Liver (tissue), 9 donors: ENCODE data around the gene PDCL2. TPM values are rescaled to one million over a fixed set of nuclear protein-coding genes. Genes with fewer than 3 reads are reported as not detected.
A peak's percentile ranks its signal among the peaks of the same experiment; 100 is the strongest.

Experiments
- DNase-seq: peaks from one replicate; pipeline ENCODE4 v3.0.0-alpha.2; 2017; ENCODE audit warnings: low spot score
- H3K27ac ChIP-seq, 2 donors: one replicate each; pipeline ENCODE4 v1.7.0; 2013; ENCODE audit warnings: inconsistent platforms in 2 of 2, low read length in 2 of 2, control low read depth in 1 of 2, low read depth in 1 of 2, mild to moderate bottlenecking in 1 of 2
- H3K27me3 ChIP-seq, 4 donors: one replicate each; pipeline versions ENCODE4 v1.6.1 to v1.7.0; 2013; ENCODE audit warnings: low read length in 3 of 4, inconsistent platforms in 1 of 4, mild to moderate bottlenecking in 1 of 4, moderate library complexity in 1 of 4; ENCODE audit not compliant: control insufficient read depth in 4 of 4, insufficient read depth in 4 of 4
- H3K36me3 ChIP-seq, 4 donors: one replicate each; pipeline versions ENCODE4 v1.6.1 to v1.7.0; 2013; ENCODE audit warnings: low read length in 3 of 4, mild to moderate bottlenecking in 3 of 4, low read depth in 1 of 4, moderate library complexity in 1 of 4; ENCODE audit not compliant: control insufficient read depth in 4 of 4, insufficient read depth in 3 of 4
- H3K4me1 ChIP-seq, 4 donors: one replicate each; pipeline versions ENCODE4 v1.6.1 to v1.7.0; 2013; ENCODE audit warnings: low read length in 3 of 4, mild to moderate bottlenecking in 3 of 4, moderate library complexity in 1 of 4; ENCODE audit not compliant: control insufficient read depth in 4 of 4, insufficient read depth in 4 of 4
- H3K4me3 ChIP-seq, 3 donors: one replicate each; pipeline versions ENCODE4 v1.6.1 to v1.7.0; 2013; ENCODE audit warnings: low read length in 3 of 3, control low read depth in 1 of 3, low read depth in 1 of 3, mild to moderate bottlenecking in 1 of 3
- H3K9ac ChIP-seq, 2 donors: one replicate each; pipeline ENCODE4 v1.7.0; 2013; ENCODE audit warnings: low read length in 2 of 2, mild to moderate bottlenecking in 2 of 2, moderate library complexity in 2 of 2, control low read depth in 1 of 2, low read depth in 1 of 2
- H3K9me3 ChIP-seq, 4 donors: one replicate each; pipeline versions ENCODE4 v1.6.1 to v1.7.0; 2013; ENCODE audit warnings: low read length in 3 of 4; ENCODE audit not compliant: control insufficient read depth in 4 of 4
- ATF3 ChIP-seq: IDR thresholded peaks from 2 replicates; pipeline ENCODE4 v1.6.1; 2016; ENCODE audit warnings: antibody characterized with exemption
- CTCF ChIP-seq: fragments of 150-350 bp; IDR thresholded peaks from 2 replicates; pipeline ENCODE4 v1.5.1; 2017; ENCODE audit warnings: improper control_type of control experiment, low read depth, low read length; ENCODE audit not compliant: missing input control
- FOXA1 ChIP-seq: IDR thresholded peaks from 2 replicates; pipeline ENCODE4 v1.6.1; 2016; ENCODE audit warnings: antibody characterized with exemption
- HNF4A ChIP-seq, 2 donors: conservative IDR thresholded peaks; 2 replicates each; pipeline ENCODE4 v1.6.1; 2016; ENCODE audit warnings: antibody characterized with exemption in 2 of 2, mild to moderate bottlenecking in 2 of 2
- HNF4G ChIP-seq: IDR thresholded peaks from 2 replicates; pipeline ENCODE4 v1.6.1; 2016; ENCODE audit warnings: antibody characterized with exemption
- JUND ChIP-seq, 2 donors: IDR thresholded peaks; 2 replicates each; pipeline ENCODE4 v1.6.1; 2016; ENCODE audit warnings: antibody characterized with exemption in 2 of 2
- MAX ChIP-seq: IDR thresholded peaks from 2 replicates; pipeline ENCODE4 v1.6.1; 2016; ENCODE audit warnings: antibody characterized with exemption
- NR2F2 ChIP-seq: IDR thresholded peaks from 2 replicates; pipeline ENCODE4 v1.6.1; 2016; ENCODE audit warnings: antibody characterized with exemption
- RAD21 ChIP-seq, 2 donors: IDR thresholded peaks; 2 replicates each; pipeline ENCODE4 v1.6.1; 2016; ENCODE audit warnings: antibody characterized with exemption in 2 of 2, mild to moderate bottlenecking in 2 of 2
- REST ChIP-seq: IDR thresholded peaks from 2 replicates; pipeline ENCODE4 v1.6.1; 2016; ENCODE audit warnings: antibody characterized with exemption, mild to moderate bottlenecking
- RXRA ChIP-seq, 2 donors: IDR thresholded peaks; 2 replicates each; pipeline ENCODE4 v1.6.1; 2017 to 2018; ENCODE audit warnings: antibody characterized with exemption in 2 of 2, mild to moderate bottlenecking in 1 of 2
- SP1 ChIP-seq: IDR thresholded peaks from 2 replicates; pipeline ENCODE4 v1.6.1; 2018; ENCODE audit warnings: antibody characterized with exemption, mild to moderate bottlenecking
- TAF1 ChIP-seq: conservative IDR thresholded peaks from 2 replicates; pipeline ENCODE4 v1.6.1; 2016; ENCODE audit warnings: antibody characterized with exemption, mild to moderate bottlenecking
- ZBTB33 ChIP-seq: IDR thresholded peaks from 2 replicates; pipeline ENCODE4 v1.6.1; 2016; ENCODE audit warnings: antibody characterized with exemption
- WGBS: extraction: QIAGEN DNeasy Blood & Tissue Kit; methylation state at CpG from one replicate; pipeline ENCODE4 v1.1.7; 2013; 5-methylcytosine and 5-hydroxymethylcytosine counted together
- polyA plus RNA-seq, 2 donors: library from polyadenylated mRNA; stranded (reverse) in 1 of 2; unstranded in 1 of 2; fragments of 200-250 nt in 1 of 2; fragments of >200 nt in 1 of 2; fragmentation: Nextera tagmentation in 1 of 2; extraction: Ambion mirVana in 1 of 2; gene quantifications; one replicate each; pipeline versions ENCODE4 v1.2.1 to v1.2.3, GENCODE V29; 2013 to 2015
- total RNA-seq, 2 donors: library from RNA; depleted of rRNA; stranded (reverse); fragments of >200 nt; gene quantifications; one replicate each; pipeline ENCODE4 v1.2.3, GENCODE V29; 2014
- donor health status: healthy.
- donor health status: healthy.
- donor health status: healthy.
- donor health status: healthy.
- donor health status: healthy.

Gene PDCL2
- total and polyA plus RNA-seq, 4 donors, result not detected

- peak; percentile 38 for DNase-seq
- Histone ChIP-seq H3K9me3 (no peaks in the 10 kb centered on the region), H3K4me1 (peaks cover 3 to 11% (median 6%) of the 10 kb centered on the region in 4 donors), H3K27me3 (peaks cover 0 to 13% (median 8%) of the 10 kb centered on the region in 4 donors), H3K9ac (no peak within 1 kb of the TSS), H3K4me3 (peak within 1 kb of the TSS in 1 of 3 donors; percentile 44), H3K27ac (no peak within 1 kb of the TSS), H3K36me3 (no peaks in the 10 kb centered on the region)
- TF ChIP-seq CTCF (no peak), MAX (no peak), TAF1 (no peak), HNF4G (no peak), ATF3 (no peak), RXRA (IDR thresholded peaks at IDR 0.05) (no peak), JUND (IDR thresholded peaks at IDR 0.05) (no peak), FOXA1 (no peak), REST (no peak), RAD21 (IDR thresholded peaks at IDR 0.05) (no peak), ZBTB33 (no peak), SP1 (no peak), HNF4A (conservative IDR thresholded peaks at IDR 0.05) (no peak), NR2F2 (no peak)
- WGBS, result 2% methylated on average over 80 of the region's 80 CpGs
Observed at GRCh38 chr4:55635741-55636655, 44.0 kb upstream of the PDCL2 start, which contains the start of gene NMU. Gene NMU (minus strand): TSS chr4:55636298. CDS start chr4:55636192, 106 bp downstream.
